KMS-11 (cell line): ENCODE data around the gene ATP8A2.

Experiments used
- H2AFZ ChIP-seq: fragments of 200-600 bp; sonication (generic); 2 replicates; pipeline ENCODE4 v1.6.1; 2016; ENCODE audit warnings: antibody characterized with exemption, mixed run types, low read depth
- H3K27ac ChIP-seq: fragments of 200-600 bp; sonication (generic); 2 replicates; pipeline ENCODE4 v1.6.1; 2016; ENCODE audit warnings: mild to moderate bottlenecking, mixed run types
- H3K27me3 ChIP-seq: fragments of 200-600 bp; sonication (generic); 2 replicates; pipeline ENCODE4 v1.6.1; 2017; ENCODE audit warnings: mild to moderate bottlenecking, low read depth, mixed run types, moderate library complexity; ENCODE audit not compliant: insufficient read depth
- H3K36me3 ChIP-seq: fragments of 200-600 bp; sonication (generic); 2 replicates; pipeline ENCODE4 v1.6.1; 2017; ENCODE audit warnings: mild to moderate bottlenecking, mixed run types; ENCODE audit not compliant: insufficient read depth
- H3K4me1 ChIP-seq: fragments of 200-600 bp; sonication (generic); 2 replicates; pipeline ENCODE4 v1.6.1; 2016; ENCODE audit warnings: mild to moderate bottlenecking, low read depth, mixed run types; ENCODE audit not compliant: poor library complexity, severe bottlenecking
- H3K4me2 ChIP-seq: fragments of 200-600 bp; sonication (generic); 2 replicates; pipeline ENCODE4 v1.7.0; 2016; ENCODE audit warnings: mild to moderate bottlenecking, mixed run types
- H3K4me3 ChIP-seq: fragments of 200-600 bp; sonication (generic); IDR thresholded peaks from 2 replicates; pipeline ENCODE4 v1.6.1; 2017; ENCODE audit warnings: low read depth, low read length, mixed read lengths; ENCODE audit not compliant: insufficient read depth
- H3K79me2 ChIP-seq: fragments of 200-600 bp; sonication (generic); 2 replicates; pipeline ENCODE4 v1.6.1; 2016; ENCODE audit warnings: low read depth, mixed run types; ENCODE audit not compliant: insufficient read depth
- H3K9ac ChIP-seq: fragments of 200-600 bp; sonication (generic); 2 replicates; pipeline ENCODE4 v1.6.1; 2016; ENCODE audit warnings: mild to moderate bottlenecking, mixed run types
- H4K20me1 ChIP-seq: fragments of 200-600 bp; sonication (generic); 2 replicates; pipeline ENCODE4 v1.6.1; 2016; ENCODE audit warnings: mild to moderate bottlenecking, mixed run types; ENCODE audit not compliant: insufficient read depth
- CTCF ChIP-seq: fragments of 200-600 bp; sonication (generic); conservative IDR thresholded peaks from 2 replicates; pipeline ENCODE4 v1.6.1; 2017; ENCODE audit warnings: low read depth, mild to moderate bottlenecking, antibody characterized with exemption, low read length, moderate library complexity, mixed read lengths

ATP8A2 gene

GRCh38 chr13:25762795-25763377, 391.1 kb downstream of the ATP8A2 start:
- Histone ChIP-seq H3K4me3 (no peak overlapping the region), H2AFZ (peak overlapping the region; percentile 10; the same call in 1 of the 2 replicates), H4K20me1 (no peaks in the 10 kb centered on the region), H3K79me2 (no peaks in the 10 kb centered on the region), H3K27me3 (no peaks in the 10 kb centered on the region), H3K27ac (peak overlapping the region; percentile 24; the same call in 1 of the 2 replicates), H3K9ac (no peak overlapping the region), H3K4me1 (peaks cover 15% of the 10 kb centered on the region), H3K4me2 (peak overlapping the region; percentile 25; the same call in 1 of the 2 replicates), H3K36me3 (no peaks in the 10 kb centered on the region)
- TF ChIP-seq CTCF = no peak

- no peak for TF ChIP-seq CTCF
- no peak overlapping the region for H2AFZ ChIP-seq
- no peak overlapping the region for H3K4me2 ChIP-seq
- no peak overlapping the region for H3K4me3 ChIP-seq
- H4K20me1 ChIP-seq = no peaks in the 10 kb centered on the region
- no peak overlapping the region for H3K27ac ChIP-seq
- no peaks in the 10 kb centered on the region for H3K79me2 ChIP-seq
- H3K4me1 ChIP-seq = peaks cover 15% of the 10 kb centered on the region
- H3K27me3 ChIP-seq = no peaks in the 10 kb centered on the region
- H3K9ac ChIP-seq = no peak overlapping the region
- H3K36me3 ChIP-seq = no peaks in the 10 kb centered on the region
These were observed 392.6 kb downstream of the ATP8A2 start for GRCh38 chr13:25764378-25764777.

GRCh38 chr13:25765266-25765665, 393.5 kb downstream of the ATP8A2 start:
- no peak overlapping the region for H2AFZ ChIP-seq
- H3K9ac ChIP-seq = no peak overlapping the region
- TF ChIP-seq CTCF = no peak

GRCh38 chr13:25766576-25766975, 394.8 kb downstream of the ATP8A2 start:
- Histone ChIP-seq H3K4me2 (no peak overlapping the region), H3K27ac (no peak overlapping the region), H3K4me1 (peaks cover 25% of the 10 kb centered on the region), H3K79me2 (no peaks in the 10 kb centered on the region), H3K27me3 (no peaks in the 10 kb centered on the region), H2AFZ (no peak overlapping the region), H3K9ac (no peak overlapping the region), H3K4me3 (no peak overlapping the region), H3K36me3 (no peaks in the 10 kb centered on the region), H4K20me1 (no peaks in the 10 kb centered on the region)
- TF ChIP-seq CTCF = no peak

More at GRCh38 chr13:25765266-25765665, 393.5 kb downstream of the ATP8A2 start:
- H3K4me2 ChIP-seq = no peak overlapping the region
- peaks cover 15% of the 10 kb centered on the region for H3K4me1 ChIP-seq
- no peaks in the 10 kb centered on the region for H3K36me3 ChIP-seq
- H3K27ac ChIP-seq = no peak overlapping the region
- H4K20me1 ChIP-seq = no peaks in the 10 kb centered on the region
- no peaks in the 10 kb centered on the region for H3K27me3 ChIP-seq
- no peak overlapping the region for H3K4me3 ChIP-seq
- no peaks in the 10 kb centered on the region for H3K79me2 ChIP-seq
